ENCODE data around the gene GMIP. TPM values are rescaled to one million over a fixed set of nuclear protein-coding genes. Genes with fewer than 3 reads are reported as not detected.
"Not testable (repeated sequence)": the region's sequence is repeated elsewhere in the genome, so short reads cannot be mapped to it uniquely, and the experiment has no call there.

The GMIP gene
- total RNA-seq, 3 donors from 2014 or later (not counting 1 experiment from before 2014, with no cell fraction given) = 134 to 188 (median 150) TPM

- Mint-ChIP-seq H3K4me1 (peaks cover 10 to 17% of the 10 kb centered on the region in 2 donors), H3K4me3 (no peak overlapping the region), H3K27ac (no peak overlapping the region)
Observed at GRCh38 chr19:19602713-19603324, 40.6 kb downstream of the GMIP start.

GRCh38 chr19:19602136-19602712 is 41.2 kb downstream of the GMIP start:
- H3K36me3 Mint-ChIP-seq = no peaks in the 10 kb centered on the region
- ATAC-seq (no peak), DNase-seq (peak in 1 of 2 donors; percentile 82)
- H3K27ac ChIP-seq (ENCODE audit: low read length) = no peak overlapping the region
- no peak overlapping the region for H3K4me3 ChIP-seq (ENCODE audit: low read length)
- peaks cover 41% of the 10 kb centered on the region for H3K4me1 ChIP-seq (ENCODE audit: control insufficient read depth, insufficient read depth, low read length)
- H3K4me3 Mint-ChIP-seq = no peak overlapping the region
- no peaks in the 10 kb centered on the region for H3K9me3 Mint-ChIP-seq
- WGBS (ENCODE audit: insufficient coverage) = 87% methylated on average over 9 of the region's 9 CpGs
- intact Hi-C loops (cut with micrococcal nuclease) = no loop called here
- H3K27ac Mint-ChIP-seq = no peak overlapping the region
- no peaks in the 10 kb centered on the region for H3K27me3 Mint-ChIP-seq (ENCODE audit: low read depth in 2 of 2)
- H3K4me1 Mint-ChIP-seq = peaks cover 14 to 21% of the 10 kb centered on the region in 2 donors
- no peaks in the 10 kb centered on the region for H3K27me3 ChIP-seq (ENCODE audit: control insufficient read depth, insufficient read depth, low read length)
- no peak for TF ChIP-seq CTCF (IDR thresholded peaks at IDR 0.05)
- H3K9me3 ChIP-seq (ENCODE audit: control insufficient read depth, insufficient read depth, low read length) = no peaks in the 10 kb centered on the region
- no peaks in the 10 kb centered on the region for H3K36me3 ChIP-seq (ENCODE audit: control insufficient read depth, insufficient read depth, low read length)

More at GRCh38 chr19:19602713-19603324, 40.6 kb downstream of the GMIP start:
- Histone ChIP-seq H3K4me1 (ENCODE audit: control insufficient read depth, insufficient read depth, low read length) (peaks cover 35% of the 10 kb centered on the region), H3K36me3 (ENCODE audit: control insufficient read depth, insufficient read depth, low read length) (no peaks in the 10 kb centered on the region), H3K27ac (ENCODE audit: low read length) (no peak overlapping the region), H3K4me3 (ENCODE audit: low read length) (no peak overlapping the region), H3K9me3 (ENCODE audit: control insufficient read depth, insufficient read depth, low read length) (no peaks in the 10 kb centered on the region), H3K27me3 (ENCODE audit: control insufficient read depth, insufficient read depth, low read length) (no peaks in the 10 kb centered on the region)
- TF ChIP-seq CTCF (IDR thresholded peaks at IDR 0.05) = no peak
- no peaks in the 10 kb centered on the region for H3K27me3 Mint-ChIP-seq (ENCODE audit: low read depth in 2 of 2)
- 58% methylated on average over 3 of the region's 3 CpGs for WGBS (ENCODE audit: insufficient coverage)
- no peak for DNase-seq
- no peak for ATAC-seq
- H3K36me3 Mint-ChIP-seq = no peaks in the 10 kb centered on the region
- H3K9me3 Mint-ChIP-seq = no peaks in the 10 kb centered on the region
- intact Hi-C loops (cut with micrococcal nuclease) = no loop called here

- Histone ChIP-seq H3K36me3 (ENCODE audit: control insufficient read depth, insufficient read depth, low read length) (no peaks in the 10 kb centered on the region), H3K4me1 (ENCODE audit: control insufficient read depth, insufficient read depth, low read length) (peaks cover 37% of the 10 kb centered on the region), H3K27me3 (ENCODE audit: control insufficient read depth, insufficient read depth, low read length) (no peaks in the 10 kb centered on the region), H3K4me3 (ENCODE audit: low read length) (no peak overlapping the region), H3K9me3 (ENCODE audit: control insufficient read depth, insufficient read depth, low read length) (no peaks in the 10 kb centered on the region), H3K27ac (ENCODE audit: low read length) (peak overlapping the region; percentile 14)
- ATAC-seq = no peak
- H3K36me3 Mint-ChIP-seq = no peaks in the 10 kb centered on the region
- no peak overlapping the region for H3K4me3 Mint-ChIP-seq
- WGBS (ENCODE audit: insufficient coverage) = 43% methylated on average over 1 of the region's 1 CpG
- no peaks in the 10 kb centered on the region for H3K27me3 Mint-ChIP-seq (ENCODE audit: low read depth in 2 of 2)
- peak in 1 of 2 donors; percentile 60 for DNase-seq
- peaks cover 14 to 15% of the 10 kb centered on the region in 2 donors for H3K4me1 Mint-ChIP-seq
- H3K9me3 Mint-ChIP-seq = no peaks in the 10 kb centered on the region
- intact Hi-C loops (cut with micrococcal nuclease) = no loop called here
- no peak for TF ChIP-seq CTCF (IDR thresholded peaks at IDR 0.05)
- H3K27ac Mint-ChIP-seq = peak overlapping the region in 1 of 2 donors; percentile 5
Observed at GRCh38 chr19:19600793-19601330, 42.6 kb downstream of the GMIP start.

GRCh38 chr19:19598728-19599451 is 44.6 kb downstream of the GMIP start:
- peaks cover 37% of the 10 kb centered on the region for H3K4me1 ChIP-seq (ENCODE audit: control insufficient read depth, insufficient read depth, low read length)
- H3K36me3 Mint-ChIP-seq; H3K9me3 ChIP-seq (ENCODE audit: control insufficient read depth, insufficient read depth, low read length); H3K36me3 ChIP-seq (ENCODE audit: control insufficient read depth, insufficient read depth, low read length); H3K4me3 ChIP-seq (ENCODE audit: low read length); H3K27me3 ChIP-seq (ENCODE audit: control insufficient read depth, insufficient read depth, low read length); intact Hi-C loops (cut with micrococcal nuclease); H3K27me3 Mint-ChIP-seq (ENCODE audit: low read depth in 2 of 2); H3K9me3 Mint-ChIP-seq: not testable (repeated sequence)
- peaks cover 14 to 15% of the 10 kb centered on the region in 2 donors for H3K4me1 Mint-ChIP-seq
- ATAC-seq = peak; percentile 57 to 69 (median 66)
- peak overlapping the region; percentile 79 to 82 for H3K27ac Mint-ChIP-seq
- H3K27ac ChIP-seq (ENCODE audit: low read length) = peak overlapping the region; percentile 89
- DNase-seq = peak in 1 of 2 donors; percentile 90
- 69% methylated on average over 20 of the region's 20 CpGs for WGBS (ENCODE audit: insufficient coverage)
- peak overlapping the region; percentile 52 for H3K4me3 Mint-ChIP-seq

Data from natural killer cell (primary cell).